Measurements from ENCODE around the gene GSTCD.

DNA sequence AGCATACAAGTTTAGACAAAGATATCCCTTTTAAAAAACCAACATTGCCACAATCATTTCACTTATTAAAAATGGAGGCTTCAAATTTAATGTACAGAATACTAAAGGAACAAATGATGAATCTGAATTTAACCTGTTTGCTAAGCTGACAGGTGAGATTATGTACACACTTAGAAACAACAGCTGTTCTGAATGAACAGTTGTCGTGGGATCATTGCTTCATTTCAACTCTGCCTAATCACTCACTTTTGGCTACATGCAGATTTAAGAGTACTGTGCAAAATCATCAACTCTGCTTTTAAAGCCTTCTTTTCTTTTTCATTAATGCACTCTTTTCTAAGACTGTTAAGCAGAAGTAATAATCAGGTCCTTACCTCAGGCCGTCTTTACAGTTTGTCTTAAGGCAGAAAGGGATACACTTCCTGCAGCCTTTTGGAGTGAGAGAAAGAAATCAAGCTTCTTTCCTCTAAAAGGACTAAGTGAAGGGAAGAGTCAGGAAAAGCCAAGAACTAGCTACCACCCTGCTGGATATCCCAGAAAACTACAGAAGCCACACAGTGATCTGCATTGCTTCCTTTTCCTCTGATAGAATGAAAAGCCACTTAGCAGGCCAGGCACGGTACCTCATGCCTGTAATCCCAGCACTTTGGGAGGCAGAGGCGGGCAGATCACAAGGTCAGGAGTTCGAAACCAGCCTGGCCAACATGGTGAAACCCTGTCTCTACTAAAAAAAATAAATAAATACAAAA, 132.0 kb downstream of the GSTCD start:
- no peak for TF ChIP-seq EP300 (IDR thresholded peaks at IDR 0.05)
- TF ChIP-seq, protein P1, sequence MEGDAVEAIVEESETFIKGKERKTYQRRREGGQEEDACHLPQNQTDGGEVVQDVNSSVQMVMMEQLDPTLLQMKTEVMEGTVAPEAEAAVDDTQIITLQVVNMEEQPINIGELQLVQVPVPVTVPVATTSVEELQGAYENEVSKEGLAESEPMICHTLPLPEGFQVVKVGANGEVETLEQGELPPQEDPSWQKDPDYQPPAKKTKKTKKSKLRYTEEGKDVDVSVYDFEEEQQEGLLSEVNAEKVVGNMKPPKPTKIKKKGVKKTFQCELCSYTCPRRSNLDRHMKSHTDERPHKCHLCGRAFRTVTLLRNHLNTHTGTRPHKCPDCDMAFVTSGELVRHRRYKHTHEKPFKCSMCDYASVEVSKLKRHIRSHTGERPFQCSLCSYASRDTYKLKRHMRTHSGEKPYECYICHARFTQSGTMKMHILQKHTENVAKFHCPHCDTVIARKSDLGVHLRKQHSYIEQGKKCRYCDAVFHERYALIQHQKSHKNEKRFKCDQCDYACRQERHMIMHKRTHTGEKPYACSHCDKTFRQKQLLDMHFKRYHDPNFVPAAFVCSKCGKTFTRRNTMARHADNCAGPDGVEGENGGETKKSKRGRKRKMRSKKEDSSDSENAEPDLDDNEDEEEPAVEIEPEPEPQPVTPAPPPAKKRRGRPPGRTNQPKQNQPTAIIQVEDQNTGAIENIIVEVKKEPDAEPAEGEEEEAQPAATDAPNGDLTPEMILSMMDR (IDR thresholded peaks at IDR 0.05) = no peak
- no peak for TF ChIP-seq POLR2A (IDR thresholded peaks at IDR 0.05)
